SH-SY5Y (cell line): Measurements from ENCODE around the gene CZIB.

Experiments
- GATA2 ChIP-seq: IDR thresholded peaks from 2 replicates; pipeline ENCODE4 v1.6.1; 2011; ENCODE audit warnings: mild to moderate bottlenecking, low read depth, low read length
- GATA3 ChIP-seq: IDR thresholded peaks from 2 replicates; pipeline ENCODE4 v1.6.1; 2011; ENCODE audit warnings: low read depth, mild to moderate bottlenecking, low read length, moderate library complexity

DNA sequence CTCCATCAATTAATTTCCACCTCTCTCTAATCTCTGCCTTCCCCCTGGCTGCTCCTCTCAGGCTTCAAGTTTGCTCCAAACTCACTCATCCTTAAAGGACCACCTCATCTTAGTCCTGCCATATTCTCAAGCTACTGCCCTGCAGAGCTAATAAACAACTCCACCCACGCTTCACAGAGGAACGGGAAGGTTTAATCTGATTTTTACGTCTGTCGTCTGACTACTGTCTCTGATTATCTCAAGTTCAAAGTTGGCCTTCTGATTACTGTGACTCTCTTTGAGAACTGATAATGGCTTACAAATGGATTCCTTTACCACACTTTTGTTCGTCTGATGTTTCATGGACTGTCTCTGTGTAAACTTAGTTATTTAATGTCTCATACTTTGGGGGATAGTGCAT lies 31.4 kb downstream of the CZIB start:
- TF ChIP-seq GATA3 (no peak), GATA2 (no peak)
